HG03565 (cell line): ENCODE data around the gene JAGN1.
"Not testable (repeated sequence)": the region's sequence is repeated elsewhere in the genome, so short reads cannot be mapped to it uniquely, and the experiment has no call there.

Experiments used
- ATAC-seq: cut with Tn5 transposase; IDR thresholded peaks from one replicate; pipeline ENCODE4 v1.9.1; 2021; ENCODE audit warnings: mild to moderate bottlenecking, moderate library complexity; ENCODE audit not compliant: unreplicated experiment

JAGN1 gene

DNA sequence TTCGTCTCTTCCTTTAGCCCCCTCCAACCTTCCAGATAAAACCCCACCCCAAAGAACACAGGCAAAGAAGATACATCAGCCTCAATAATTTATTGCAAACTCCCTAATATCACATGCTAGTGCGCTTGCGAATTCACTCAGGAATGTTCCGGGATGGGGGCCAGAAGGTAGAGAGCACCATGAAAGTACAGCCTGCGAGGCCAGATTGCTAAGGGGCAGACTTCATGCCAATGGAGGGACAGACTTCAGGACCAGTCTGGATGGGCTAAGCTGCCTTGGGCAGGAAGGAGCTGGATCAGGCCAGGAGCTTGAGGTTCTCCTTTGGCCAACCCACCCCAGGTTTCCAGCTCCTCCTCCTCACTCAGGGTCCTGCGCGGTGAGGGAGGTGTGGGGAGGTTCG, 23.8 kb upstream of the JAGN1 start:
- no peak for ATAC-seq

DNA sequence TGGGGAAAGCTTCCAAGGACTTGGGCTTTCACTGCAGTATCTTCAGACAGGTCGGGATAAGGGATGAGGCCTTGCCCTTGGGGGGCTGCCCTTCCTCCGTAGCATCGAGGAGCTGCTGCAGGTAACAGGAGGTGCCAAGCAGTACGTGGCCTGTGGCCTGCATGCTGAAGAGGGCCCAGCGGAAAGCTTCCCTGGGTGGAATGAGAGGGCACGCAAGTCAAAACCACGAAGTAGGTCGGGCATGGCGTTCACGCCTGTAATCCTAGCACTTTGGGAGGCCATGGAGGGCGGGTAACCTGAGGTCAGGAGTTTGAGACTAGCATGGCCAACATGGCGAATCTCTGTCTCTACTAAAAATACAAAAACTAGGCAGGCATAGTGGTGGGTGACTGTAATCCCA, 23.3 kb upstream of the JAGN1 start:
- ATAC-seq: no peak

DNA sequence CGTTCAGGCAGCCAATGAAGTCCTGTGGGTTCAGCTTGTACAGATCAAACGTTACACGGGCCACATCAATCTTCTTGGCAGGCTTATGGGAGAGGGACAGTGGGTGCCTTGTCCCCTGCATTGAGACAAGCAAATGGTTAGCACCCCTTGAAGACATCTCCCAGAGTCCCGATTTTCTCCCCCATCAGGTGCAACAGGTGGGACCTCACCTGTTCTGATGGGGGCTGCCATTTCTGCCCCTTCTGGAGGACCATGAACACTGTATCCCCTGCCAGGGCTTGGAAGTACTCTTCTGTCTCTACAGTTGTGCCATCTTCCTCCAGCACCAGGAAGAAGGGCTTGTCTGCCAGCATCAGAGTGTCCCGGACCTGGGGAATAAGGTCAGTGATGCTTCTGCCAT, 20.5 kb upstream of the JAGN1 start:
- ATAC-seq: no peak

DNA sequence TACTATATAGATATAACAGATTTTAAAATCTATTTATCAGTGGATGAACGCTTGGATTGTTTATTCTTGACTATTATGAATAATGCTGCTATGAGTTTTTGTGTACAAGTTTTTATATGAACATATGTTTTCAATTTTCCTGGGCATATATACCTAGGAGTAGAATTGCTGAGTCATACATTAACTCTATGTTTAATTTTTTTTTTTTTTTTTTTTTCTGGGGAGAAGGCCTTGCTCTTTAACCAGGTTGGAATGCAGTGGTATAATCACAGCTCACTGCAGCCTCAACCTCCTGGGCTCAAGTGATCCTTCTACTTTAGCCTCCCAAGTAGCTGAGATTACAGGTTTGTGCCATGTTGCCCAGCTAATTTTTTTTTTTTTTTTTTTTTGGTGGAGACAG, 19.4 kb upstream of the JAGN1 start:
- no peak for ATAC-seq

DNA sequence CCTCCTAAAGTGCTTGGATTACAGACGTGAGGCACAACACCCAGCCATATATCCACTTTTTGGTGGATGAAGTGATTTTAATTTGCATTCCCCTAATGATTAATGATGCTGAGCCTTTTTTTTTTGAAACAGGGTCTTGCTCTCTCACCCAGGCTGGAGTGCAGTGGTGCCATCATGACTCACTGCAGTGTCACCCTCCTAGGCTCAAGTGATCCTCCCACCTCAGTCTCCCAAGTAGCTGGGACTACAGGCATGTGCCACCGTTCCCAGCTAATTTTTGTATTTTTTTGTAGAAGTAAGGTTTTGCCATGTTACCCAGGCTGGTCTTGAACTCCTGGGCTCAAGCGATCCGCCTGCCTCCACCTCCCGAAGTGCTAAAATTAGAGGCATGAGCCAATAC, 18.3 kb upstream of the JAGN1 start:
- not testable (repeated sequence) for ATAC-seq

GRCh38 chr3:9875448-9875847, 15.0 kb upstream of the JAGN1 start:
- no peak for ATAC-seq

DNA sequence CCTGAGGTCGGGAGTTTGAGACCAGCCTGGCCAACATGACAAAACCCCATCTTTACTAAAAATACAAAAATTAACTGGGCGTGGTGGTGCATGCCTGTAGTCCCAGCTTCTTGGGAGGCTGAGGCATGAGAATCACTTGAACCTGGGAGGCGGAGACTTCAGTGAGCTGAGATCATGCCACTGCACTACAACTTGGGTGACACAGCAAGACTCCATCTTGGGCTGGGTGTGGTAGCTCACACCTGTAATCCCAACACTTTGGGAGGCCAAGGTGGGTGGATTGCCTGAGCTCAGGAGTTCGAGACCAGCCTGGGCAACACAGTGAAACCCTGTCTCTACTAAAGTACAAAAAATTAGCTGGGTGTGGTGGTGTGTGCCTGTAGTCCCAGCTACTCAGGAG, 14.2 kb upstream of the JAGN1 start:
- ATAC-seq: not testable (repeated sequence)

DNA sequence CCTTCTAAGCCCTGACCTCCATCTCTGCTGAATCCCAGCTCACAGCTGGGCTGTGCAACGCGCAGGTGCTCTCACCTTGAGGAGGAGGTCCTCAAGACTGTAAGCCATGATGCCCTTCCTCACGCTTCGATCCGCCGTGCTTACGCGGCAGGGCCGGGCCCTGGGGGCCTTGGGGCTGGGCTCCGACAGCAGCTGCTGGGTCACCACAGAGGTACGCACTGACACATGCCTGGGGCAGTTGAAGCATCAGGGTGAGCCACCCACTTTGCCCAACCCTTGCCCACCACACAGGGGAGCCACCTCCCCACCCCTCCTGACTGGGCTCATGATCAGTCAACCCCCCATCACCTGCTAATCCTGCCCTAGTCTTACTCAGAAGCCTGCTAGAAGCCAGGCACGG, 13.4 kb upstream of the JAGN1 start:
- no peak for ATAC-seq

GRCh38 chr3:9878700-9879099, 11.7 kb upstream of the JAGN1 start:
- no peak for ATAC-seq

DNA sequence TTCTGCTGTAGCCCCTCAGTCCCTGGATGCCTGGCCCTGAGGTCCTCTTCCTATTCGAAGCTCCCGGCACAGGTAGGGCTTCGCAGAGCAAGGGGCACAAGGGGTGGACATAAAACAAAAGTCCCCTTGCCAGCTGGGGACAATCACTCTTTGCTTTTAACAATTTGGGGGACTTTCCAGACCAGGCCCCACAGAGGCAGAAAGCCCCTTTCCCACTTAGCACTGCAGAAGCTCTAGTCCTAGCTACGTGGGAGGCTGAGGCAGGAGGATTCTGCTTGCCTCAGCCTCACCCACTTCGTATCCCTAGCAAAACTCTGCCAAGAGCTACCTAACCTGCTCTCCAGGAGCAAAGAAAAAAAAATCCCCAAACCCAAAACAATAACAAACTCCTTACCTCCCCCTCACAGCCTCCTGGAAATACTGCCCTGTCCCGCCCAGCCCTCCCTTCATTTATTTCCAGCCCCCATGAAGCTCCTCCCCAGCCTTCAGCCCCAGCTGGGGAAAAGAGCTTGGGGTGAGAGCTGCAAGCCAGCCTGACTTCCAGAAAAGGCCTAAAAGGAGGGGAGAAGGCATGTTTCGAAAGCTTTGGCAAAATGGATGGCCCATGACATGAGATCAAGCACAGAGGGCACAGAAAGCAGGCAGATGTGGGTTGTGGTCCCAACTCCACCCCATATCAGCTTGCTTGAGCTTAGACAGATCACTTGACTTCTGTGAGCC, 10.4 kb upstream of the JAGN1 start, which contains the start of gene CIDEC:
CIDEC (minus strand) TSS at position 424 of the 720 bp plus-strand sequence. CDS start 1,767 bp downstream, outside the sequence.
- ATAC-seq: no peak

DNA sequence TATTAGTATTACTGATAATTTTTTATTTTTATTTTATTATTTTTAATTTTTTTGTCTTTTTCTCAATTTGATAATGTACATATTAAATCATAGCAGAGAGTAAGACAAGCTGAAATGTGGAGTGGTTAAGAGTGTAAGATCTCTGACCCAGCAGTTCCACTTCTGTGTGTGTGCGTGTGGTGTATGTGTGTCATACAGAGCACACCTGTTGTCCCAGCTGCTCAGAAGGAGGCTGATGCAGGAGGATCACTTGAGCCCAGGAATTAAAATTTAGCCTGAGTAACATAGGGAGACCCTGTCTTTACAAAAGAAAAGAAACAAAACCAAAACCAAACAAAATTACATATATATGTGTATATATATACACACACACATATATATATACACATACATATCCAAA, 9.0 kb upstream of the JAGN1 start:
- no peak for ATAC-seq

GRCh38 chr3:9883706-9884554, 6.5 kb upstream of the JAGN1 start:
- no peak for ATAC-seq

GRCh38 chr3:9884555-9885165, 5.8 kb upstream of the JAGN1 start:
- ATAC-seq: no peak

GRCh38 chr3:9886328-9886727, 4.1 kb upstream of the JAGN1 start:
- ATAC-seq: no peak

DNA sequence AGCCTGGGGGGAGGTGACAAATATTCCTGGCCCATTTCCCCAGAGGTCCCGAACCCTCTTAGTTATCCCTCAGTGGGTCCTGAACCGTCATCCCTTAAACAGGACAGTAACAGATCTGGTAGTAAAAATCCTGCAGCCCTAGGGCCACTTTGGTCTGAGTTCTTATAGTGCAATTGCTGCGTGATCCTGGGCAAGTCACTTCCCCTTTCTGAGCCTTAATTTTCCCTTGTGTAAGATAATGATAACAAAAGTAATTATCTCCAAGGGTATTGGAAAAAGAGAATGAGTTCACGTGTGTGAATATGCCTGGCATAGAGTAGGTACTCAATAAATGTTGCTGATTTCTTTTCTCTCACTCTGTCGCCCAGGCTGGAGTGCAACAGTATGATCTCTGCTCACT, 2.9 kb upstream of the JAGN1 start:
- no peak for ATAC-seq

- no peak for ATAC-seq
Observed at GRCh38 chr3:9888540-9888939, 1.9 kb upstream of the JAGN1 start.

DNA sequence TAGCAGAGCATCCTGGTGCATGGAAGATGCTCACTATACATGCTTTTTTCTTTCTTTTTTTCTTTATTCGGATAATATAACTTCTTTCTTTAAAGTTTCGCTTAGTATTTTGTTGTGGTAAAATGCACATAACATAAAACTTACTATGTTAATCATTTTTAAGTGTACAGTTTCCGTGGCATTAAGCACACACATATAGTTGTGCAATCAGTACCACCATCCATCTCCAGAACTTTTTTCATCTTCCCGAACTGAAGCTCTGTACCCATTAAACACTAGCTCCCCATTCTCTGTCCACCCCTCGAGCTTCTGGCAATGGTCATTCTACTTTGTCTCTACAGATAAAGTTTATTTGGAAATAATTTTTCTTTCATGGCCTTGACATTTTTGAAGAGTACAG, 1.0 kb upstream of the JAGN1 start:
- no peak for ATAC-seq

DNA sequence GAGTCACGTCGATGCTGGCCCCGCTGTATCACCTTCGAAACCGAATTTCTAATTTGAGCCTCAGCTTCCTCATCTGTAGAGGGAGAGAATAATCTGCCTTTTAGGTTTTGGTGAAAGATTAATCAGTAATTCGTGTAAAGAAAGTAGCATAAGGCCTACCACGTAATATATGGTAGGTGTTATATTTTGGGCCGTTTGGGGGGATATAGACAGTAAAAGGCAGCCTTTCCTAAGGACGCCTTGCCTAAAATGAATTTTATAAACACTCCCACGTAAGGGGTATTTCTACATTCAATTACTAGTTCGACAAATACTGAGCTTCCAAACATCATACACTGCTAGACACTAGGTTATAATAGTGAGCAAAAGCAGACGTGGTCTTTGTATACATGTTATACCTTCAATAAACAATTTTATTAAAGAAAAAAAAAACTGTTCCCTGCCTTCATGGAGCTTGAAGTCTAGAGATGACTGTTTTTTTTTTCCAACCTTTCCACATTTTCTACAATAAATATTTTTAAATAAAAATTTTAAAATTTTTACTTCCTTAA, 737 bp downstream of the JAGN1 start:
- no peak for ATAC-seq

- ATAC-seq: no peak
Observed at GRCh38 chr3:9893739-9894138, 3.3 kb downstream of the JAGN1 start.

DNA sequence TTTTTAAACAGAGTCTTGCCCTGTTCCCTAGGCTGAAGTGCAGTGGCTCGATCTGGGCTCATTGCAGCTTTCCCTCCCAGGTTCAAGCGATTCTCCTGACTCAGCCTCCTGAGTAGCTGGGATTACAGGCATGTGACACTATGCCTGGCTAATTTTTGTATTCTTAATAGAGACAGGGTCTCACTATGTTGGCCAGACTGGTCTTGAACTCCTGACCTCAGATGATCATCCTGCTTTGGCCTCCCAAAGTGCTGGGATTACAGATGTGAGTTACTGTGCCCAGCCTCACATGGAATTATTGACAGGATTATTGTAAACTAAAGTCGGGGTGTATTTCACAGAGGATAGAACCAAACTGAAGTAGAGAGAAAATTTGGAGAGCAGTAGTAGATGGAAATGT, 5.3 kb downstream of the JAGN1 start:
- not testable (repeated sequence) for ATAC-seq

- not testable (repeated sequence) for ATAC-seq
Observed at GRCh38 chr3:9896755-9897407, 6.5 kb downstream of the JAGN1 start.
